Osteocyte (in vitro differentiated cells): ENCODE data around the gene ITGAL. TPM values are rescaled to one million over a fixed set of nuclear protein-coding genes. Genes with fewer than 3 reads are reported as not detected.
"Not testable (repeated sequence)": the region's sequence is repeated elsewhere in the genome, so short reads cannot be mapped to it uniquely, and the experiment has no call there.

ENCODE experiments used
- DNase-seq: peaks from one replicate; pipeline ENCODE4 v3.0.0; 2021; ENCODE audit warnings: mixed read lengths; ENCODE audit not compliant: unreplicated experiment; ENCODE audit errors: extremely low spot score
- H3K27ac Mint-ChIP-seq: one replicate; pipeline ENCODE4 v1.8.0; 2021; ENCODE audit warnings: mild to moderate bottlenecking, mixed read lengths; ENCODE audit not compliant: unreplicated experiment
- H3K27me3 Mint-ChIP-seq: one replicate; pipeline ENCODE4 v1.8.0; 2021; ENCODE audit warnings: mixed read lengths; ENCODE audit not compliant: unreplicated experiment
- H3K36me3 Mint-ChIP-seq: one replicate; pipeline ENCODE4 v1.8.0; 2021; ENCODE audit warnings: mixed read lengths; ENCODE audit not compliant: unreplicated experiment
- H3K4me1 Mint-ChIP-seq: one replicate; pipeline ENCODE4 v1.8.0; 2021; ENCODE audit warnings: mixed read lengths; ENCODE audit not compliant: unreplicated experiment
- H3K4me3 Mint-ChIP-seq: one replicate; pipeline ENCODE4 v1.8.0; 2021; ENCODE audit warnings: mild to moderate bottlenecking, moderate library complexity, mixed read lengths; ENCODE audit not compliant: unreplicated experiment
- H3K9me3 Mint-ChIP-seq: one replicate; pipeline ENCODE4 v1.8.0; 2021; ENCODE audit warnings: mixed read lengths; ENCODE audit not compliant: unreplicated experiment
- total RNA-seq: library from RNA; stranded (reverse); gene quantifications from 2 replicates; pipeline ENCODE4 v1.2.1, GENCODE V29; 2021
- TF ChIP-seq, protein P1 (sequence below): fragments of 200-600 bp; sonication (generic); IDR thresholded peaks from 2 replicates; pipeline ENCODE4 v1.5.0; 2021; ENCODE audit warnings: antibody characterized with exemption, mild to moderate bottlenecking, moderate library complexity

The ITGAL gene
- total RNA-seq, 1 donor from 2014 or later: not detected

DNA sequence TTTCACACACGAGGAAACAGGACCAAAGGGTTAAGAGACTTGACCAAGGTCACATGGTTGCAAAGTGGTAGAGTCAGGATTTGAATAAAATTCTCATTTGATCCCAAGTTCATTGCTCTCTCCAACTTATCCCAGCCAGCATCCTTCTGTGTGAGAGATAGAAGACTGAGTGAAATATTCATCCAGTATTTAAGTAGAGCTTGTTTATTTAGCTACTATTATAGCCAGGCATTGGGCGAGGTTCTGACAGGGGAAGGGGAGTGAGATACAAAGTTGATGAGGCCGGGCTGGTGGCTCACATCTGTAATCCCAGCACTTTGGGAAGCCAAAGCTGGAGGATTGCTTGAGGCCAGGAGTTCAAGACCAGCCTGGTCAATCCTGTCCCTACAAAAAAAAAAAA is 4.4 kb downstream of the ITGAL start:
- no peak overlapping the region for H3K4me3 Mint-ChIP-seq
- H3K27me3 Mint-ChIP-seq: peaks cover 34% of the 10 kb centered on the region

GRCh38 chr16:30477773-30478172 is 5.2 kb downstream of the ITGAL start:
- not testable (repeated sequence) for H3K27ac Mint-ChIP-seq, H3K4me3 Mint-ChIP-seq, DNase-seq, H3K4me1 Mint-ChIP-seq, H3K36me3 Mint-ChIP-seq, H3K9me3 Mint-ChIP-seq
- peaks cover 31% of the 10 kb centered on the region for H3K27me3 Mint-ChIP-seq

More for the DNA sequence above, 4.4 kb downstream of the ITGAL start:
- H3K27ac Mint-ChIP-seq: no peak overlapping the region
- no peaks in the 10 kb centered on the region for H3K4me1 Mint-ChIP-seq
- TF ChIP-seq, protein P1, sequence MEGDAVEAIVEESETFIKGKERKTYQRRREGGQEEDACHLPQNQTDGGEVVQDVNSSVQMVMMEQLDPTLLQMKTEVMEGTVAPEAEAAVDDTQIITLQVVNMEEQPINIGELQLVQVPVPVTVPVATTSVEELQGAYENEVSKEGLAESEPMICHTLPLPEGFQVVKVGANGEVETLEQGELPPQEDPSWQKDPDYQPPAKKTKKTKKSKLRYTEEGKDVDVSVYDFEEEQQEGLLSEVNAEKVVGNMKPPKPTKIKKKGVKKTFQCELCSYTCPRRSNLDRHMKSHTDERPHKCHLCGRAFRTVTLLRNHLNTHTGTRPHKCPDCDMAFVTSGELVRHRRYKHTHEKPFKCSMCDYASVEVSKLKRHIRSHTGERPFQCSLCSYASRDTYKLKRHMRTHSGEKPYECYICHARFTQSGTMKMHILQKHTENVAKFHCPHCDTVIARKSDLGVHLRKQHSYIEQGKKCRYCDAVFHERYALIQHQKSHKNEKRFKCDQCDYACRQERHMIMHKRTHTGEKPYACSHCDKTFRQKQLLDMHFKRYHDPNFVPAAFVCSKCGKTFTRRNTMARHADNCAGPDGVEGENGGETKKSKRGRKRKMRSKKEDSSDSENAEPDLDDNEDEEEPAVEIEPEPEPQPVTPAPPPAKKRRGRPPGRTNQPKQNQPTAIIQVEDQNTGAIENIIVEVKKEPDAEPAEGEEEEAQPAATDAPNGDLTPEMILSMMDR: no peak
- H3K36me3 Mint-ChIP-seq: no peaks in the 10 kb centered on the region
- no peak for DNase-seq
- H3K9me3 Mint-ChIP-seq: no peaks in the 10 kb centered on the region

DNA sequence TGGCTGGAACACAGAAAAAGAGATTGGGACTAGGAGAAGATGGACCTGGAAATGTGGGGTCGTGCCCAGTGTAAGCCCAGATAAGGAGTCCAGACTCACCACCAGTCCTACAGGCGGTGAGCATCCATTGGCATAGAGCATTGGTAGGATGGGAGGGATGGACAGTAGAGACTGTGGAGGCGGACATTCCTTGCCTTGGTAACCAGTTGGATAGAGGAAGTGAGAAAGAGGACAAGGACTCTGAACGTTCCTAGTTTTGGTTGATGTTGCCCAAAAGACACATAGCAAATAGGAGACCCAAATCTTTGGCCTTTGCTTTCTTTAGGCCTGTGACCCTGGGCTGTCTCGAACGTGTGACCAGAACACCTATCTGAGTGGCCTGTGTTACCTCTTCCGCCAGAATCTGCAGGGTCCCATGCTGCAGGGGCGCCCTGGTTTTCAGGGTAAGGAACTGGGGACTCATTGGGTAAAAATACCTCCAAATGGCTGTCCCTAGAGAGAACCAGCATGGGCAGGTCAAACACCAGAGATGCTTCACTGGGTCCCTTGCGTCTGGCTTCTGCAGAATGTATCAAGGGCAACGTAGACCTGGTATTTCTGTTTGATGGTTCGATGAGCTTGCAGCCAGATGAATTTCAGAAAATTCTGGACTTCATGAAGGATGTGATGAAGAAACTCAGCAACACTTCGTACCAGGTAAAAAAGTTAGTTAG is 6.4 kb downstream of the ITGAL start:
- H3K9me3 Mint-ChIP-seq: no peaks in the 10 kb centered on the region
- H3K27ac Mint-ChIP-seq: no peak overlapping the region
- peaks cover 31% of the 10 kb centered on the region for H3K27me3 Mint-ChIP-seq
- TF ChIP-seq, protein P1: no peak
- H3K4me1 Mint-ChIP-seq: no peaks in the 10 kb centered on the region
- no peaks in the 10 kb centered on the region for H3K36me3 Mint-ChIP-seq
- no peak for DNase-seq
- H3K4me3 Mint-ChIP-seq: no peak overlapping the region

GRCh38 chr16:30481381-30481780 is 8.8 kb downstream of the ITGAL start:
- no peak overlapping the region for H3K27ac Mint-ChIP-seq
- no peak overlapping the region for H3K4me3 Mint-ChIP-seq
- no peak for DNase-seq
- no peaks in the 10 kb centered on the region for H3K4me1 Mint-ChIP-seq
- peaks cover 23% of the 10 kb centered on the region for H3K27me3 Mint-ChIP-seq
- H3K36me3 Mint-ChIP-seq: no peaks in the 10 kb centered on the region
- TF ChIP-seq, protein P1: no peak
- H3K9me3 Mint-ChIP-seq: no peaks in the 10 kb centered on the region

GRCh38 chr16:30482366-30482765 is 9.8 kb downstream of the ITGAL start:
- Mint-ChIP-seq H3K36me3 (no peaks in the 10 kb centered on the region), H3K9me3 (no peaks in the 10 kb centered on the region), H3K4me1 (no peaks in the 10 kb centered on the region), H3K4me3 (no peak overlapping the region), H3K27ac (no peak overlapping the region), H3K27me3 (peaks cover 23% of the 10 kb centered on the region)
- DNase-seq: no peak
- TF ChIP-seq, protein P1: peak; percentile 29
